HEK293 (cell line): Measurements from ENCODE around the gene PARP9.

Experiments used
- CTCF ChIA-PET: fragments of 350-600 bp; formaldehyde crosslinking; extraction: SDS; loops from one replicate; lab custom pipeline; 2021; ENCODE audit warnings: antibody characterized with exemption; lab: Yijun Ruan, JAX
- POLR2A ChIA-PET: fragments of 300-600 bp; formaldehyde crosslinking; extraction: SDS; loops from one replicate; lab custom pipeline; 2020; ENCODE audit warnings: antibody characterized with exemption, inconsistent platforms; lab: Yijun Ruan, JAX
- H3K27ac ChIP-seq: fragments of 200-500 bp; sonication (Bioruptor generic); 2 replicates; pipeline ENCODE4 v1.5.1; 2014; ENCODE audit warnings: low read depth, low read length, control low read depth, inconsistent platforms; ENCODE audit errors: extremely low read depth
- H3K36me3 ChIP-seq, 2 experiments: fragments of 200-500 bp in 1 of 2; sonication (Bioruptor generic) in 1 of 2; 1 replicate in 1 of 2; 2 replicates in 1 of 2; pipeline ENCODE4 v1.5.1; 2014 to 2017; ENCODE audit warnings: inconsistent platforms in 2 of 2, low read length in 2 of 2; ENCODE audit not compliant: control insufficient read depth in 2 of 2, insufficient read depth in 1 of 2
- H3K4me1 ChIP-seq: fragments of 200-500 bp; sonication (Bioruptor generic); 2 replicates; pipeline ENCODE4 v1.5.1; 2014; ENCODE audit warnings: mild to moderate bottlenecking, low read length, inconsistent platforms; ENCODE audit not compliant: control insufficient read depth, insufficient read depth
- H3K4me3 ChIP-seq: 2 replicates; pipeline ENCODE4 v1.5.1; 2011; ENCODE audit warnings: low read depth, mild to moderate bottlenecking, control low read depth, low read length, moderate library complexity
- H3K9me3 ChIP-seq: fragments of 200-500 bp; sonication (Bioruptor generic); 2 replicates; pipeline ENCODE4 v1.5.1; 2014; ENCODE audit warnings: low read depth, low read length, inconsistent platforms; ENCODE audit not compliant: control insufficient read depth, insufficient read depth
- HOXD13 ChIP-seq: sonication (generic); formaldehyde crosslinking; IDR thresholded peaks from 2 replicates; pipeline ENCODE4 v1.8.0; 2022; ENCODE audit warnings: missing genetic modification reagents, borderline replicate concordance
- ZNF132 ChIP-seq: fragments of 450-650 bp; formaldehyde crosslinking; IDR thresholded peaks from 2 replicates; pipeline ENCODE4 v1.5.1; 2017; ENCODE audit warnings: missing biosample characterization, missing genetic modification characterization, borderline replicate concordance
- ZNF354C ChIP-seq: fragments of 450-650 bp; formaldehyde crosslinking; IDR thresholded peaks from 2 replicates; pipeline ENCODE4 v1.5.1; 2016; ENCODE audit warnings: missing biosample characterization, missing genetic modification characterization, low read depth, borderline replicate concordance
- ZNF423 ChIP-seq: fragments of 450-650 bp; formaldehyde crosslinking; IDR thresholded peaks from 2 replicates; pipeline ENCODE4 v1.5.1; 2016; ENCODE audit warnings: missing biosample characterization, missing genetic modification characterization
- ZNF544 ChIP-seq: fragments of 450-650 bp; formaldehyde crosslinking; IDR thresholded peaks from 2 replicates; pipeline ENCODE4 v1.5.0; 2017; ENCODE audit warnings: missing biosample characterization, missing genetic modification characterization
- ZNF571 ChIP-seq: fragments of 450-650 bp; formaldehyde crosslinking; IDR thresholded peaks from 2 replicates; pipeline ENCODE4 v1.5.0; 2017; ENCODE audit warnings: missing biosample characterization, missing genetic modification characterization
- ZNF596 ChIP-seq: fragments of 450-650 bp; IDR thresholded peaks from 2 replicates; pipeline ENCODE4 v1.5.0; 2018; ENCODE audit warnings: missing biosample characterization, mild to moderate bottlenecking, missing genetic modification characterization, moderate library complexity
- ZNF76 ChIP-seq: fragments of 450-650 bp; formaldehyde crosslinking; IDR thresholded peaks from 2 replicates; pipeline ENCODE4; 2016; ENCODE audit warnings: low read depth, missing biosample characterization, missing genetic modification characterization, borderline replicate concordance
- ZNF791 ChIP-seq: fragments of 450-650 bp; formaldehyde crosslinking; IDR thresholded peaks from 2 replicates; pipeline ENCODE4 v1.5.1; 2016; ENCODE audit warnings: missing biosample characterization, missing genetic modification characterization
- ZSCAN23 ChIP-seq: fragments of 450-650 bp; formaldehyde crosslinking; IDR thresholded peaks from 2 replicates; pipeline ENCODE4 v1.5.1; 2016; ENCODE audit warnings: missing biosample characterization, missing genetic modification characterization
- TF ChIP-seq, protein P1 (sequence below): fragments of 450-650 bp; formaldehyde crosslinking; IDR thresholded peaks from 2 replicates; pipeline ENCODE4 v1.5.1; 2017; ENCODE audit warnings: missing biosample characterization, missing genetic modification characterization
- TF ChIP-seq, protein P2 (sequence below): fragments of 450-650 bp; formaldehyde crosslinking; IDR thresholded peaks from 2 replicates; pipeline ENCODE4 v1.5.1; 2016; ENCODE audit warnings: missing biosample characterization, missing genetic modification characterization
- TF ChIP-seq, protein P3 (sequence below): fragments of 450-650 bp; formaldehyde crosslinking; IDR thresholded peaks from 2 replicates; pipeline ENCODE4 v1.5.1; 2016; ENCODE audit warnings: missing biosample characterization, missing genetic modification characterization
- TF ChIP-seq, protein P4 (sequence below): fragments of 450-650 bp; formaldehyde crosslinking; IDR thresholded peaks from 2 replicates; pipeline ENCODE4 v1.5.1; 2016; ENCODE audit warnings: missing biosample characterization, missing genetic modification characterization
- TF ChIP-seq, protein P5 (sequence below): fragments of 450-650 bp; formaldehyde crosslinking; IDR thresholded peaks from 2 replicates; pipeline ENCODE4 v1.5.1; 2016; ENCODE audit warnings: missing biosample characterization, missing genetic modification characterization
- TF ChIP-seq, protein P6 (sequence below): fragments of 450-650 bp; formaldehyde crosslinking; IDR thresholded peaks from 2 replicates; pipeline ENCODE4 v1.5.1; 2017; ENCODE audit warnings: missing biosample characterization, missing genetic modification characterization
- TF ChIP-seq, protein P7 (sequence below): fragments of 450-650 bp; formaldehyde crosslinking; IDR thresholded peaks from 2 replicates; pipeline ENCODE4 v1.5.1; 2017; ENCODE audit warnings: missing biosample characterization, mild to moderate bottlenecking, missing genetic modification characterization, moderate library complexity
- TF ChIP-seq, protein P8 (sequence below): fragments of 450-650 bp; formaldehyde crosslinking; IDR thresholded peaks from 2 replicates; pipeline ENCODE4 v1.5.1; 2017; ENCODE audit warnings: missing biosample characterization, missing genetic modification characterization
- TF ChIP-seq, protein P9 (sequence below): fragments of 450-650 bp; formaldehyde crosslinking; optimal IDR thresholded peaks from 2 replicates; pipeline ENCODE3; 2016; ENCODE audit warnings: missing biosample characterization, mild to moderate bottlenecking, missing genetic modification characterization

The PARP9 gene

DNA sequence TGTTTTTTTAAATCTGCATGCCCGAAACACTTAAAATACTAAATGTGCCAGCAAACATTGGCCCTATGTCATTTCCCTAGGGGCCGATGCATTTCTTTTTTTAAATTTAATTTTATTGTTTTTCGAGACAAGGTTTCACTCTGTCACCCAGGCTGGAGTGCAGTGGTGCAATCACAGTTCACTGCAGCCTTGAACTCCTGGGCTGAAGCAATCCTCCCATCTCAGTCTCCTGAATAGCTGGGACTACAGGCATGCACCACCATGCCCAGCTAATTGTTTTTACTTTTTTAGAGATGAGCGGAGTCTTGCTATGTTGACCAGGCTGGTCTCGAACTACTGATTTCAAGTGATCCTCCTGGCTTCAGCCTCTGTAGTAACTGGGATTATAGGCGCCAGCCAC is 5.5 kb downstream of the PARP9 start:
- Histone ChIP-seq H3K4me1 (no peaks in the 10 kb centered on the region), H3K27ac (no peak overlapping the region), H3K9me3 (no peaks in the 10 kb centered on the region), H3K36me3 (peaks cover 0 to 9% of the 10 kb centered on the region in 2 experiments; a peak in 1 of 3 replicates), H3K4me3 (no peak overlapping the region)
- CTCF ChIA-PET: interaction anchor here (0.7 to 2.4 kb wide), 3 partner anchors 27 to 120 kb away, joined by 3 to 14 read pairs (median 3); no protein-coding TSS in a partner anchor
- POLR2A ChIA-PET: interaction anchor here (1.8 kb wide), 1 partner anchor 44 kb away, joined by 7 read pairs; the partner anchor contains the start of gene KPNA1
- TF ChIP-seq, protein P1, sequence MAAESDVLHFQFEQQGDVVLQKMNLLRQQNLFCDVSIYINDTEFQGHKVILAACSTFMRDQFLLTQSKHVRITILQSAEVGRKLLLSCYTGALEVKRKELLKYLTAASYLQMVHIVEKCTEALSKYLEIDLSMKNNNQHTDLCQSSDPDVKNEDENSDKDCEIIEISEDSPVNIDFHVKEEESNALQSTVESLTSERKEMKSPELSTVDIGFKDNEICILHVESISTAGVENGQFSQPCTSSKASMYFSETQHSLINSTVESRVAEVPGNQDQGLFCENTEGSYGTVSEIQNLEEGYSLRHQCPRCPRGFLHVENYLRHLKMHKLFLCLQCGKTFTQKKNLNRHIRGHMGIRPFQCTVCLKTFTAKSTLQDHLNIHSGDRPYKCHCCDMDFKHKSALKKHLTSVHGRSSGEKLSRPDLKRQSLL (tag by site-specific recombination): no peak
- TF ChIP-seq, protein P2, sequence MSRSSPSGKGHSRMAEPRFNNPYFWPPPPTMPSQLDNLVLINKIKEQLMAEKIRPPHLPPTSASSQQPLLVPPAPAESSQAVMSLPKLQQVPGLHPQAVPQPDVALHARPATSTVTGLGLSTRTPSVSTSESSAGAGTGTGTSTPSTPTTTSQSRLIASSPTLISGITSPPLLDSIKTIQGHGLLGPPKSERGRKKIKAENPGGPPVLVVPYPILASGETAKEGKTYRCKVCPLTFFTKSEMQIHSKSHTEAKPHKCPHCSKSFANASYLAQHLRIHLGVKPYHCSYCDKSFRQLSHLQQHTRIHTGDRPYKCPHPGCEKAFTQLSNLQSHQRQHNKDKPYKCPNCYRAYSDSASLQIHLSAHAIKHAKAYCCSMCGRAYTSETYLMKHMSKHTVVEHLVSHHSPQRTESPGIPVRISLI: no peak
- TF ChIP-seq, protein P3, sequence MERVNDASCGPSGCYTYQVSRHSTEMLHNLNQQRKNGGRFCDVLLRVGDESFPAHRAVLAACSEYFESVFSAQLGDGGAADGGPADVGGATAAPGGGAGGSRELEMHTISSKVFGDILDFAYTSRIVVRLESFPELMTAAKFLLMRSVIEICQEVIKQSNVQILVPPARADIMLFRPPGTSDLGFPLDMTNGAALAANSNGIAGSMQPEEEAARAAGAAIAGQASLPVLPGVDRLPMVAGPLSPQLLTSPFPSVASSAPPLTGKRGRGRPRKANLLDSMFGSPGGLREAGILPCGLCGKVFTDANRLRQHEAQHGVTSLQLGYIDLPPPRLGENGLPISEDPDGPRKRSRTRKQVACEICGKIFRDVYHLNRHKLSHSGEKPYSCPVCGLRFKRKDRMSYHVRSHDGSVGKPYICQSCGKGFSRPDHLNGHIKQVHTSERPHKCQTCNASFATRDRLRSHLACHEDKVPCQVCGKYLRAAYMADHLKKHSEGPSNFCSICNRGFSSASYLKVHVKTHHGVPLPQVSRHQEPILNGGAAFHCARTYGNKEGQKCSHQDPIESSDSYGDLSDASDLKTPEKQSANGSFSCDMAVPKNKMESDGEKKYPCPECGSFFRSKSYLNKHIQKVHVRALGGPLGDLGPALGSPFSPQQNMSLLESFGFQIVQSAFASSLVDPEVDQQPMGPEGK (tag by site-specific recombination): no peak
- TF ChIP-seq, protein P4, sequence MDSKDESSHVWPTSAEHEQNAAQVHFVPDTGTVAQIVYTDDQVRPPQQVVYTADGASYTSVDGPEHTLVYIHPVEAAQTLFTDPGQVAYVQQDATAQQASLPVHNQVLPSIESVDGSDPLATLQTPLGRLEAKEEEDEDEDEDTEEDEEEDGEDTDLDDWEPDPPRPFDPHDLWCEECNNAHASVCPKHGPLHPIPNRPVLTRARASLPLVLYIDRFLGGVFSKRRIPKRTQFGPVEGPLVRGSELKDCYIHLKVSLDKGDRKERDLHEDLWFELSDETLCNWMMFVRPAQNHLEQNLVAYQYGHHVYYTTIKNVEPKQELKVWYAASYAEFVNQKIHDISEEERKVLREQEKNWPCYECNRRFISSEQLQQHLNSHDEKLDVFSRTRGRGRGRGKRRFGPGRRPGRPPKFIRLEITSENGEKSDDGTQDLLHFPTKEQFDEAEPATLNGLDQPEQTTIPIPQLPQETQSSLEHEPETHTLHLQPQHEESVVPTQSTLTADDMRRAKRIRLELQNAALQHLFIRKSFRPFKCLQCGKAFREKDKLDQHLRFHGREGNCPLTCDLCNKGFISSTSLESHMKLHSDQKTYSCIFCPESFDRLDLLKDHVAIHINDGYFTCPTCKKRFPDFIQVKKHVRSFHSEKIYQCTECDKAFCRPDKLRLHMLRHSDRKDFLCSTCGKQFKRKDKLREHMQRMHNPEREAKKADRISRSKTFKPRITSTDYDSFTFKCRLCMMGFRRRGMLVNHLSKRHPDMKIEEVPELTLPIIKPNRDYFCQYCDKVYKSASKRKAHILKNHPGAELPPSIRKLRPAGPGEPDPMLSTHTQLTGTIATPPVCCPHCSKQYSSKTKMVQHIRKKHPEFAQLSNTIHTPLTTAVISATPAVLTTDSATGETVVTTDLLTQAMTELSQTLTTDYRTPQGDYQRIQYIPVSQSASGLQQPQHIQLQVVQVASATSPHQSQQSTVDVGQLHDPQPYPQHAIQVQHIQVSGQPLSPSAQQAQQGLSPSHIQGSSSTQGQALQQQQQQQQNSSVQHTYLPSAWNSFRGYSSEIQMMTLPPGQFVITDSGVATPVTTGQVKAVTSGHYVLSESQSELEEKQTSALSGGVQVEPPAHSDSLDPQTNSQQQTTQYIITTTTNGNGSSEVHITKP (tag by site-specific recombination): no peak
- TF ChIP-seq ZNF544 (tag by site-specific recombination) (no peak), ZNF791 (no peak), HOXD13 (CRISPR knock-in tag) (no peak), ZSCAN23 (tag by site-specific recombination) (no peak), ZNF354C (tag by site-specific recombination) (no peak), ZNF596 (tag by site-specific recombination) (no peak), ZNF423 (no peak), ZNF132 (tag by site-specific recombination) (no peak), ZNF571 (tag by site-specific recombination) (no peak), ZNF76 (no peak)
- TF ChIP-seq, protein P5, sequence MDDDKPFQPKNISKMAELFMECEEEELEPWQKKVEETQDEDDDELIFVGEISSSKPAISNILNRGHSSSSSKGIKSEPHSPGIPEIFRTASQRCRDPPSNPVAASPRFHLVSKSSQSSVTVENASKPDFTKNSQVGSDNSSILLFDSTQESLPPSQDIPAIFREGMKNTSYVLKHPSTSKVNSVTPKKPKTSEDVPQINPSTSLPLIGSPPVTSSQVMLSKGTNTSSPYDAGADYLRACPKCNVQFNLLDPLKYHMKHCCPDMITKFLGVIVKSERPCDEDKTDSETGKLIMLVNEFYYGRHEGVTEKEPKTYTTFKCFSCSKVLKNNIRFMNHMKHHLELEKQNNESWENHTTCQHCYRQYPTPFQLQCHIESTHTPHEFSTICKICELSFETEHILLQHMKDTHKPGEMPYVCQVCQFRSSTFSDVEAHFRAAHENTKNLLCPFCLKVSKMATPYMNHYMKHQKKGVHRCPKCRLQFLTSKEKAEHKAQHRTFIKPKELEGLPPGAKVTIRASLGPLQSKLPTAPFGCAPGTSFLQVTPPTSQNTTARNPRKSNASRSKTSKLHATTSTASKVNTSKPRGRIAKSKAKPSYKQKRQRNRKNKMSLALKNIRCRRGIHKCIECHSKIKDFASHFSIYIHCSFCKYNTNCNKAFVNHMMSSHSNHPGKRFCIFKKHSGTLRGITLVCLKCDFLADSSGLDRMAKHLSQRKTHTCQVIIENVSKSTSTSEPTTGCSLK (tag by site-specific recombination): no peak
- TF ChIP-seq, protein P6, sequence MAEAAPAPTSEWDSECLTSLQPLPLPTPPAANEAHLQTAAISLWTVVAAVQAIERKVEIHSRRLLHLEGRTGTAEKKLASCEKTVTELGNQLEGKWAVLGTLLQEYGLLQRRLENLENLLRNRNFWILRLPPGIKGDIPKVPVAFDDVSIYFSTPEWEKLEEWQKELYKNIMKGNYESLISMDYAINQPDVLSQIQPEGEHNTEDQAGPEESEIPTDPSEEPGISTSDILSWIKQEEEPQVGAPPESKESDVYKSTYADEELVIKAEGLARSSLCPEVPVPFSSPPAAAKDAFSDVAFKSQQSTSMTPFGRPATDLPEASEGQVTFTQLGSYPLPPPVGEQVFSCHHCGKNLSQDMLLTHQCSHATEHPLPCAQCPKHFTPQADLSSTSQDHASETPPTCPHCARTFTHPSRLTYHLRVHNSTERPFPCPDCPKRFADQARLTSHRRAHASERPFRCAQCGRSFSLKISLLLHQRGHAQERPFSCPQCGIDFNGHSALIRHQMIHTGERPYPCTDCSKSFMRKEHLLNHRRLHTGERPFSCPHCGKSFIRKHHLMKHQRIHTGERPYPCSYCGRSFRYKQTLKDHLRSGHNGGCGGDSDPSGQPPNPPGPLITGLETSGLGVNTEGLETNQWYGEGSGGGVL: no peak
- TF ChIP-seq, protein P7, sequence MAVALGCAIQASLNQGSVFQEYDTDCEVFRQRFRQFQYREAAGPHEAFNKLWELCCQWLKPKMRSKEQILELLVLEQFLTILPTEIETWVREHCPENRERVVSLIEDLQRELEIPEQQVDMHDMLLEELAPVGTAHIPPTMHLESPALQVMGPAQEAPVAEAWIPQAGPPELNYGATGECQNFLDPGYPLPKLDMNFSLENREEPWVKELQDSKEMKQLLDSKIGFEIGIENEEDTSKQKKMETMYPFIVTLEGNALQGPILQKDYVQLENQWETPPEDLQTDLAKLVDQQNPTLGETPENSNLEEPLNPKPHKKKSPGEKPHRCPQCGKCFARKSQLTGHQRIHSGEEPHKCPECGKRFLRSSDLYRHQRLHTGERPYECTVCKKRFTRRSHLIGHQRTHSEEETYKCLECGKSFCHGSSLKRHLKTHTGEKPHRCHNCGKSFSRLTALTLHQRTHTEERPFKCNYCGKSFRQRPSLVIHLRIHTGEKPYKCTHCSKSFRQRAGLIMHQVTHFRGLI: no peak
- TF ChIP-seq, protein P8, sequence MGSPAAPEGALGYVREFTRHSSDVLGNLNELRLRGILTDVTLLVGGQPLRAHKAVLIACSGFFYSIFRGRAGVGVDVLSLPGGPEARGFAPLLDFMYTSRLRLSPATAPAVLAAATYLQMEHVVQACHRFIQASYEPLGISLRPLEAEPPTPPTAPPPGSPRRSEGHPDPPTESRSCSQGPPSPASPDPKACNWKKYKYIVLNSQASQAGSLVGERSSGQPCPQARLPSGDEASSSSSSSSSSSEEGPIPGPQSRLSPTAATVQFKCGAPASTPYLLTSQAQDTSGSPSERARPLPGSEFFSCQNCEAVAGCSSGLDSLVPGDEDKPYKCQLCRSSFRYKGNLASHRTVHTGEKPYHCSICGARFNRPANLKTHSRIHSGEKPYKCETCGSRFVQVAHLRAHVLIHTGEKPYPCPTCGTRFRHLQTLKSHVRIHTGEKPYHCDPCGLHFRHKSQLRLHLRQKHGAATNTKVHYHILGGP (tag by site-specific recombination): no peak
- TF ChIP-seq, protein P9, sequence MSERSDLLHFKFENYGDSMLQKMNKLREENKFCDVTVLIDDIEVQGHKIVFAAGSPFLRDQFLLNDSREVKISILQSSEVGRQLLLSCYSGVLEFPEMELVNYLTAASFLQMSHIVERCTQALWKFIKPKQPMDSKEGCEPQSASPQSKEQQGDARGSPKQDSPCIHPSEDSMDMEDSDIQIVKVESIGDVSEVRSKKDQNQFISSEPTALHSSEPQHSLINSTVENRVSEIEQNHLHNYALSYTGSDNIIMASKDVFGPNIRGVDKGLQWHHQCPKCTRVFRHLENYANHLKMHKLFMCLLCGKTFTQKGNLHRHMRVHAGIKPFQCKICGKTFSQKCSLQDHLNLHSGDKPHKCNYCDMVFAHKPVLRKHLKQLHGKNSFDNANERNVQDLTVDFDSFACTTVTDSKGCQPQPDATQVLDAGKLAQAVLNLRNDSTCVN (tag by site-specific recombination): no peak
